Panc1 (cell line): ENCODE data around the gene NT5C1A. TPM values are rescaled to one million over a fixed set of nuclear protein-coding genes. Genes with fewer than 3 reads are reported as not detected.

Experiments used
- ATAC-seq: fragments of 200-7000 bp; cut with Tn5 transposase; 2 replicates; pipeline ENCODE4 v1.9.1; 2020; ENCODE audit warnings: mild to moderate bottlenecking, moderate library complexity
- BruUV-seq: library from RNA; stranded (reverse); fragments of 400-500 nt; replicated peaks from 2 replicates; lab custom pipeline; 2021; lab: Mats Ljungman, UMichigan
- CTCF ChIA-PET: fragments of 300-600 bp; sonication (Branson Sonifier 250); formaldehyde crosslinking; loops from one replicate; lab custom pipeline; 2022; ENCODE audit warnings: antibody characterized with exemption; lab: Charles Lee
- POLR2A ChIA-PET: fragments of 300-600 bp; sonication (Branson Sonifier 250); formaldehyde crosslinking; loops from one replicate; lab custom pipeline; 2022; ENCODE audit warnings: antibody characterized with exemption; lab: Charles Lee
- DNase-seq: peaks from one replicate; pipeline ENCODE4 v3.0.0-alpha.2; 2010; ENCODE audit warnings: low read depth, low spot score
- H3K27ac ChIP-seq: 2 replicates; pipeline ENCODE4 v1.5.1; 2011; ENCODE audit warnings: mild to moderate bottlenecking, low read length, inconsistent platforms
- H3K27me3 ChIP-seq: fragments of 200-500 bp; sonication (Bioruptor generic); 2 replicates; pipeline ENCODE4 v1.6.0; 2014; ENCODE audit warnings: low read length, inconsistent platforms; ENCODE audit not compliant: control insufficient read depth, insufficient read depth
- H3K36me3 ChIP-seq: fragments of 200-500 bp; sonication (Bioruptor generic); 2 replicates; pipeline ENCODE4 v1.5.1; 2014; ENCODE audit warnings: inconsistent platforms, mild to moderate bottlenecking, low read length, moderate library complexity; ENCODE audit not compliant: control insufficient read depth, insufficient read depth
- H3K4me1 ChIP-seq: 2 replicates; pipeline ENCODE4 v1.5.1; 2011; ENCODE audit warnings: inconsistent platforms, mild to moderate bottlenecking, low read length, moderate library complexity; ENCODE audit not compliant: control insufficient read depth, insufficient read depth
- H3K4me3 ChIP-seq, 2 experiments: 2 replicates each; pipeline ENCODE4 v1.5.1; 2011 to 2012; ENCODE audit warnings: low read depth in 2 of 2, low read length in 2 of 2, mild to moderate bottlenecking in 2 of 2, inconsistent platforms in 1 of 2, moderate library complexity in 1 of 2
- H3K9me3 ChIP-seq: fragments of 200-500 bp; sonication (Bioruptor generic); 2 replicates; pipeline ENCODE4 v1.5.1; 2014; ENCODE audit warnings: low read depth, mild to moderate bottlenecking, inconsistent platforms, low read length, moderate library complexity; ENCODE audit not compliant: control insufficient read depth, insufficient read depth
- POLR2AphosphoS5 ChIP-seq: IDR thresholded peaks from 2 replicates; pipeline ENCODE4 v1.6.1; 2012; ENCODE audit warnings: mild to moderate bottlenecking, low read depth, low read length, moderate library complexity
- SIN3A ChIP-seq: IDR thresholded peaks from 2 replicates; pipeline ENCODE4 v1.6.1; 2012; ENCODE audit warnings: low read depth, mild to moderate bottlenecking, low read length, moderate library complexity, borderline replicate concordance; ENCODE audit not compliant: insufficient read depth
- TCF7L2 ChIP-seq: IDR thresholded peaks from 2 replicates; pipeline ENCODE4 v1.6.1; 2011; ENCODE audit warnings: mild to moderate bottlenecking, low read depth, low read length, inconsistent platforms
- in situ Hi-C: cut with HindIII; loops from 2 replicates; pipeline ENCODE4 v1.10.0; 2016; ENCODE audit warnings: low sequenced_read_pairs, low pct_unique_long_range_greater_than_20kb
- intact Hi-C: fragments of 100-400 bp; cut with micrococcal nuclease; formaldehyde crosslinking; loops from one replicate; pipeline ENCODE4 v1.10.0; 2022; ENCODE audit not compliant: unreplicated experiment
- total RNA-seq: library from RNA; stranded (reverse); gene quantifications from one replicate; pipeline ENCODE4 v1.2.1, GENCODE V29; 2021; ENCODE audit not compliant: unreplicated experiment
- TF ChIP-seq, protein P1 (sequence below), 2 experiments: IDR thresholded peaks; 2 replicates each; pipeline ENCODE4 v1.6.1; 2011 to 2012; ENCODE audit warnings: low read depth in 2 of 2, control low read depth in 1 of 2, low read length in 1 of 2, mild to moderate bottlenecking in 1 of 2, moderate library complexity in 1 of 2; ENCODE audit not compliant: insufficient read depth in 1 of 2
- TF ChIP-seq, protein P2 (sequence below): fragments of 450-650 bp; IDR thresholded peaks from 2 replicates; pipeline ENCODE4 v1.5.1; 2017; ENCODE audit warnings: mild to moderate bottlenecking

NT5C1A gene
- total RNA-seq, 1 experiment from 2014 or later = not detected

DNA sequence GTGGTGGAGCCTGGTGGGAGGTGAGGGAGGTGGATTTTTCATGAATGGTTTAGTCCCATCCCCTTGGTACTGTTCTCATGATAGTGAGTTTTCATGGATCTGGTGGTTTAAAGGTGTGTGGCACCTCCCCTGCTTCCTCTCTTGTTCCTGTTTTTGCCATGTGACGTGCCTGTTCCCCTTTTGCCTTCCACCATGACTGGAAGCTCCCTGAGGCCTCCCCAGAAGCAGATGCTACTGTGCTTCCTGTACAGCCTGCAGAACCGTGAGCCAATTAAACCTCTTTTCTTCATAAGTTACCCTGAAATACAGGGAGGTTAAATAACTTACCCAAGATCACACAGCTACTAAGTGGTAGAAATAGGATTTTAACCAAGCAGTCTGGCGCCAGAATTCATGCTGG, 28.2 kb downstream of the NT5C1A start:
- CTCF ChIA-PET = no interaction called here
- DNase-seq (no peak), ATAC-seq (no peak)
- Histone ChIP-seq H3K27ac (no peak overlapping the region), H3K27me3 (no peaks in the 10 kb centered on the region), H3K36me3 (no peaks in the 10 kb centered on the region), H3K9me3 (no peaks in the 10 kb centered on the region), H3K4me1 (peaks cover 2% of the 10 kb centered on the region; the same call in 1 of the 2 replicates), H3K4me3 (no peak overlapping the region)
- no TSS peak for BruUV-seq
- in situ Hi-C loops = no loop called here
- intact Hi-C loops = no loop called here
- TF ChIP-seq POLR2AphosphoS5 (no peak), TCF7L2 (no peak), SIN3A (no peak)
- TF ChIP-seq, protein P1, sequence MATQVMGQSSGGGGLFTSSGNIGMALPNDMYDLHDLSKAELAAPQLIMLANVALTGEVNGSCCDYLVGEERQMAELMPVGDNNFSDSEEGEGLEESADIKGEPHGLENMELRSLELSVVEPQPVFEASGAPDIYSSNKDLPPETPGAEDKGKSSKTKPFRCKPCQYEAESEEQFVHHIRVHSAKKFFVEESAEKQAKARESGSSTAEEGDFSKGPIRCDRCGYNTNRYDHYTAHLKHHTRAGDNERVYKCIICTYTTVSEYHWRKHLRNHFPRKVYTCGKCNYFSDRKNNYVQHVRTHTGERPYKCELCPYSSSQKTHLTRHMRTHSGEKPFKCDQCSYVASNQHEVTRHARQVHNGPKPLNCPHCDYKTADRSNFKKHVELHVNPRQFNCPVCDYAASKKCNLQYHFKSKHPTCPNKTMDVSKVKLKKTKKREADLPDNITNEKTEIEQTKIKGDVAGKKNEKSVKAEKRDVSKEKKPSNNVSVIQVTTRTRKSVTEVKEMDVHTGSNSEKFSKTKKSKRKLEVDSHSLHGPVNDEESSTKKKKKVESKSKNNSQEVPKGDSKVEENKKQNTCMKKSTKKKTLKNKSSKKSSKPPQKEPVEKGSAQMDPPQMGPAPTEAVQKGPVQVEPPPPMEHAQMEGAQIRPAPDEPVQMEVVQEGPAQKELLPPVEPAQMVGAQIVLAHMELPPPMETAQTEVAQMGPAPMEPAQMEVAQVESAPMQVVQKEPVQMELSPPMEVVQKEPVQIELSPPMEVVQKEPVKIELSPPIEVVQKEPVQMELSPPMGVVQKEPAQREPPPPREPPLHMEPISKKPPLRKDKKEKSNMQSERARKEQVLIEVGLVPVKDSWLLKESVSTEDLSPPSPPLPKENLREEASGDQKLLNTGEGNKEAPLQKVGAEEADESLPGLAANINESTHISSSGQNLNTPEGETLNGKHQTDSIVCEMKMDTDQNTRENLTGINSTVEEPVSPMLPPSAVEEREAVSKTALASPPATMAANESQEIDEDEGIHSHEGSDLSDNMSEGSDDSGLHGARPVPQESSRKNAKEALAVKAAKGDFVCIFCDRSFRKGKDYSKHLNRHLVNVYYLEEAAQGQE (IDR thresholded peaks at IDR 0.05; ENCODE audit: insufficient read depth in 1 of 2, low read depth in 2 of 2, low read length in 1 of 2) = no peak
- TF ChIP-seq, protein P2, sequence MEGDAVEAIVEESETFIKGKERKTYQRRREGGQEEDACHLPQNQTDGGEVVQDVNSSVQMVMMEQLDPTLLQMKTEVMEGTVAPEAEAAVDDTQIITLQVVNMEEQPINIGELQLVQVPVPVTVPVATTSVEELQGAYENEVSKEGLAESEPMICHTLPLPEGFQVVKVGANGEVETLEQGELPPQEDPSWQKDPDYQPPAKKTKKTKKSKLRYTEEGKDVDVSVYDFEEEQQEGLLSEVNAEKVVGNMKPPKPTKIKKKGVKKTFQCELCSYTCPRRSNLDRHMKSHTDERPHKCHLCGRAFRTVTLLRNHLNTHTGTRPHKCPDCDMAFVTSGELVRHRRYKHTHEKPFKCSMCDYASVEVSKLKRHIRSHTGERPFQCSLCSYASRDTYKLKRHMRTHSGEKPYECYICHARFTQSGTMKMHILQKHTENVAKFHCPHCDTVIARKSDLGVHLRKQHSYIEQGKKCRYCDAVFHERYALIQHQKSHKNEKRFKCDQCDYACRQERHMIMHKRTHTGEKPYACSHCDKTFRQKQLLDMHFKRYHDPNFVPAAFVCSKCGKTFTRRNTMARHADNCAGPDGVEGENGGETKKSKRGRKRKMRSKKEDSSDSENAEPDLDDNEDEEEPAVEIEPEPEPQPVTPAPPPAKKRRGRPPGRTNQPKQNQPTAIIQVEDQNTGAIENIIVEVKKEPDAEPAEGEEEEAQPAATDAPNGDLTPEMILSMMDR = no peak
- POLR2A ChIA-PET = no interaction called here

DNA sequence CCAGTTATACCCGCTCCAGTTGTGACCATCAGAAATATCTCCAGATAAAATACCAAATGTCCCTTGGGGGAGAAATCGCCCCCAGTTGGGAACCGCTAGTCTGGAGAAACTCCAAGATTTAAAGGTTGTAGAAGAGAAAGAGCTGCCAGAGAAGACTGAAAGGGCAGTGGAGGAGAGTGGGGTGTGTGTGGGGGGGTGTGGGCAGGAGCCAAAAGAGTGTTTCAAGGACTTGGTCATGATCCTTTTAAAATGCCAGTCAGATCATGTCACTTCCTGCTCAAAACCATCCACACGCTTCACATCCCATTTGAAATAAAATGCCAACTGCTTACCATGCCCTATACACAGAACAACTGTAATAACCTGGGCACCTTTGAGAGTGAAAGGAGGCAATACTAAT, 29.1 kb downstream of the NT5C1A start:
- in situ Hi-C loops = no loop called here
- Histone ChIP-seq H3K4me1 (peaks cover 2% of the 10 kb centered on the region; the same call in 1 of the 2 replicates), H3K9me3 (no peaks in the 10 kb centered on the region), H3K4me3 (no peak overlapping the region), H3K27me3 (no peaks in the 10 kb centered on the region), H3K27ac (no peak overlapping the region), H3K36me3 (no peaks in the 10 kb centered on the region)
- ChIA-PET POLR2A (no interaction called here), CTCF (no interaction called here)
- no peak for TF ChIP-seq POLR2AphosphoS5
- TF ChIP-seq, protein P2 = no peak
- ATAC-seq (no peak), DNase-seq (no peak)
- intact Hi-C loops = no loop called here
- no TSS peak for BruUV-seq
